ENCODE measurements around the gene CA10.

The CA10 gene

GRCh38 chr17:52124993-52125392 lies 33.5 kb downstream of the CA10 start:
- H3K27ac ChIP-seq = no peak overlapping the region
- no peak for TF ChIP-seq CTCF (conservative IDR thresholded peaks at IDR 0.05)

- no peak for TF ChIP-seq CTCF (conservative IDR thresholded peaks at IDR 0.05)
- no peak overlapping the region for H3K27ac ChIP-seq
These were observed 34.0 kb downstream of the CA10 start for GRCh38 chr17:52124561-52124960.

GRCh38 chr17:52120465-52120864 lies 38.0 kb downstream of the CA10 start:
- TF ChIP-seq CTCF (conservative IDR thresholded peaks at IDR 0.05) = no peak
- no peak overlapping the region for H3K27ac ChIP-seq

- TF ChIP-seq CTCF (conservative IDR thresholded peaks at IDR 0.05) = no peak
These were observed 47.5 kb downstream of the CA10 start for GRCh38 chr17:52110923-52111581.

GRCh38 chr17:52106638-52107261 lies 51.8 kb downstream of the CA10 start:
- no peak overlapping the region for H3K27ac ChIP-seq
- peak; percentile 89 for TF ChIP-seq CTCF (conservative IDR thresholded peaks at IDR 0.05)

More at GRCh38 chr17:52110923-52111581, 47.5 kb downstream of the CA10 start:
- no peak overlapping the region for H3K27ac ChIP-seq

- H3K27ac ChIP-seq = no peak overlapping the region
- no peak for TF ChIP-seq CTCF (conservative IDR thresholded peaks at IDR 0.05)
These were observed 52.4 kb downstream of the CA10 start for GRCh38 chr17:52106072-52106471.

GRCh38 chr17:52105591-52105990 lies 52.9 kb downstream of the CA10 start:
- H3K27ac ChIP-seq = no peak overlapping the region
- no peak for TF ChIP-seq CTCF (conservative IDR thresholded peaks at IDR 0.05)

Measured in VCaP (cell line).